ENCODE data around the gene PIGU. TPM values are rescaled to one million over a fixed set of nuclear protein-coding genes. Genes with fewer than 3 reads are reported as not detected.

Gene PIGU
- total and polyA plus RNA-seq, 9 of the 15 experiments (the other 6 are each of a cell fraction or from before 2014, with no cell fraction given), result 6.5 to 100 (median 28.1) TPM

DNA sequence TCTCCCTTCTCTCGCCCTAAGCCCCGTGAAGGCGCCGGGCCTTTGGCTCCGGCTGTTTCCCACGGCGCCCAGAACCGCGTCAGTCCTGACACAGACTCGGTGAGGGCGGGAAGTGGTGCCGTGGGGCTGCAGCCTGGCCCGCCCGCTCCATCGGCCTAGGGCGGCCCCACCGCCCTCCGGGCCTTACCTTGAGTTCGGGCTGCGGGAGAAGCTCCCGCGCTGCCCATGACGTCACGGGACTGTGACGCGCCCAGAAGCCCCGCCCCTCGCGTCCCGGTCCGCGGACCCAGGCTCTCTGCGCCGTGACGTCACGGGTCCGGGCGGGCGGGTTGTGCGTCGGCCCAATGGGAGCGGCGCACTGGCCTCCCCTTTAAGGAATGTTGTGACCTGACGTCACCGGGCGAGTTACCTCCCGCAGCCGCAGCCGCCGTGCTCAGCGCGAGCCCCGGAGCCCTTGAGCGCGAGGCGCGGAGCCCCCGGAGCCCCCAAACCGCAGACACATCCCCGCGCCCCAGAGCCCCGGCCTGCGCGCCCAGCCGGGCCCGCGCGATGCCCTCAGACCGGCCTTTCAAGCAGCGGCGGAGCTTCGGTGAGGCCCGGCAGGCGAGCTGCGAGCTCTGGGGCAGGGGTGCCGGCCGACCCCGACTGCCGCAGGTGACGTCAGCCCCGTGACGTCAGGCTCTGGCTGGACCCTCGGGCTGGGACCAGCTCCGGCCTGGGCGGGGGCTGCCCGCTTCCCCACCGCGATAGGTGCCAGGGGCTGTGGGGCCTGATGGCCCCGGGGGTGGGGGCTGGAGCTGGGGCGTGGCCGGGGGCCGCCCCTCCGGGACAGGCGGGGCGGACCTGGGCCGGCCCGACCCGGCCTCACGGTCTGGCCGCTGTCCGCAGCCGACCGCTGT, 118.3 kb downstream of the PIGU start, which contains the start of gene MAP1LC3A:
TSS of gene MAP1LC3A (plus strand) at position 399 of the 899 bp plus-strand sequence. CDS start at position 550, 151 bp downstream.
- no TSS peak for BruUV-seq (replicated peaks)
- POLR2A ChIA-PET, result interaction anchor here (0.7 to 1.2 kb wide), 2 partner anchors 10 to 17 kb away, joined by 6 to 7 read pairs; no protein-coding TSS in a partner anchor
- Histone ChIP-seq H3K79me2 (ENCODE audit: control insufficient read depth, insufficient read depth, low read length) (no peaks in the 10 kb centered on the region), H3K27me3 (ENCODE audit: control insufficient read depth in 2 of 2, insufficient read depth in 2 of 2, low read length in 2 of 2) (no peaks in the 10 kb centered on the region), H3K36me3 (ENCODE audit: control insufficient read depth, insufficient read depth, low read length) (peaks cover 11% of the 10 kb centered on the region; the same call in 1 of the 3 replicates), H4K20me1 (replicated peaks; ENCODE audit: control insufficient read depth, insufficient read depth, low read length) (no peaks in the 10 kb centered on the region), H3K27ac (ENCODE audit: extremely low read depth, low read depth, low read length) (peak within 1 kb of the TSS; percentile 54; the same call in 2 of the 3 replicates), H3K4me2 (ENCODE audit: insufficient read depth, low read length) (peak within 1 kb of the TSS; percentile 46; the same call in 1 of the 2 replicates), H2AFZ (ENCODE audit: low read depth, low read length) (0 out of 2 replicates have a peak within 1 kb of the TSS, but pooled peaks have one; percentile 50), H3K9me3 (replicated peaks; ENCODE audit: control insufficient read depth, insufficient read depth, low read depth, low read length) (no peaks in the 10 kb centered on the region), H3K4me1 (replicated peaks in 1 of 2; ENCODE audit: control insufficient read depth in 2 of 2, insufficient read depth in 2 of 2, low read length in 2 of 2) (peaks cover 2 to 19% of the 10 kb centered on the region in 2 experiments; a peak in 3 of 5 replicates), H3K9me1 (ENCODE audit: control insufficient read depth, insufficient read depth, low read length) (no peaks in the 10 kb centered on the region), H3K9ac (ENCODE audit: insufficient read depth in 1 of 2, low read depth in 2 of 2, low read length in 2 of 2) (peak within 1 kb of the TSS; percentile 46 to 87), H3K4me3 (peak within 1 kb of the TSS; percentile 34)
- FAIRE-seq (no peak), ATAC-seq (peak; percentile 70), DNase-seq (ENCODE audit: extremely low read depth in 1 of 4, low spot score in 3 of 4) (peak; percentile 57 to 68 (median 62))
- intact Hi-C loops (cut with micrococcal nuclease) (no loop called here), in situ Hi-C loops (cut with MboI) (no loop called here)
- peak; percentile 29; the same call in 1 of the 2 replicates for TF ChIP-seq CXXC5 (CRISPR knock-in tag; IDR thresholded peaks at IDR 0.05)
- peak; percentile 83 for TF ChIP-seq CREB1 (IDR thresholded peaks at IDR 0.05)
- TF ChIP-seq CREB1 (CRISPR knock-in tag; IDR thresholded peaks at IDR 0.05), result no peak
- TF ChIP-seq SAFB2 (IDR thresholded peaks at IDR 0.05; ENCODE audit: borderline replicate concordance, low read depth, low read length, severe bottlenecking), result no peak
- no peak for TF ChIP-seq ZNF764 (CRISPR knock-in tag; IDR thresholded peaks at IDR 0.05; ENCODE audit: low read depth)
- TF ChIP-seq, protein P1, sequence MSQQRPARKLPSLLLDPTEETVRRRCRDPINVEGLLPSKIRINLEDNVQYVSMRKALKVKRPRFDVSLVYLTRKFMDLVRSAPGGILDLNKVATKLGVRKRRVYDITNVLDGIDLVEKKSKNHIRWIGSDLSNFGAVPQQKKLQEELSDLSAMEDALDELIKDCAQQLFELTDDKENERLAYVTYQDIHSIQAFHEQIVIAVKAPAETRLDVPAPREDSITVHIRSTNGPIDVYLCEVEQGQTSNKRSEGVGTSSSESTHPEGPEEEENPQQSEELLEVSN (IDR thresholded peaks at IDR 0.05; ENCODE audit: borderline replicate concordance in 1 of 2, extremely low read depth in 1 of 2, insufficient read depth in 1 of 2, insufficient read length in 1 of 2, low read depth in 1 of 2, low read length in 1 of 2, poor library complexity in 1 of 2, severe bottlenecking in 1 of 2), result peak in 1 of 2 experiments; percentile 35
- TF ChIP-seq, protein P2, sequence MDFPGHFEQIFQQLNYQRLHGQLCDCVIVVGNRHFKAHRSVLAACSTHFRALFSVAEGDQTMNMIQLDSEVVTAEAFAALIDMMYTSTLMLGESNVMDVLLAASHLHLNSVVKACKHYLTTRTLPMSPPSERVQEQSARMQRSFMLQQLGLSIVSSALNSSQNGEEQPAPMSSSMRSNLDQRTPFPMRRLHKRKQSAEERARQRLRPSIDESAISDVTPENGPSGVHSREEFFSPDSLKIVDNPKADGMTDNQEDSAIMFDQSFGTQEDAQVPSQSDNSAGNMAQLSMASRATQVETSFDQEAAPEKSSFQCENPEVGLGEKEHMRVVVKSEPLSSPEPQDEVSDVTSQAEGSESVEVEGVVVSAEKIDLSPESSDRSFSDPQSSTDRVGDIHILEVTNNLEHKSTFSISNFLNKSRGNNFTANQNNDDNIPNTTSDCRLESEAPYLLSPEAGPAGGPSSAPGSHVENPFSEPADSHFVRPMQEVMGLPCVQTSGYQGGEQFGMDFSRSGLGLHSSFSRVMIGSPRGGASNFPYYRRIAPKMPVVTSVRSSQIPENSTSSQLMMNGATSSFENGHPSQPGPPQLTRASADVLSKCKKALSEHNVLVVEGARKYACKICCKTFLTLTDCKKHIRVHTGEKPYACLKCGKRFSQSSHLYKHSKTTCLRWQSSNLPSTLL (IDR thresholded peaks at IDR 0.05), result no peak
- peak; percentile 65; the same call in 1 of the 2 replicates for TF ChIP-seq ATF7 (IDR thresholded peaks at IDR 0.05)
- TF ChIP-seq ATF1 (CRISPR knock-in tag; IDR thresholded peaks at IDR 0.05), result no peak; the same call in 1 of the 2 replicates
- peak; percentile 95 for TF ChIP-seq ATF1 (tag; IDR thresholded peaks at IDR 0.05)
- TF ChIP-seq CREM (IDR thresholded peaks at IDR 0.05; ENCODE audit: low read depth), result peak; percentile 86
- peak; percentile 58 for TF ChIP-seq POLR2G (IDR thresholded peaks at IDR 0.05; ENCODE audit: low read depth, low read length)
- 0 out of 2 replicates have a peak, but pooled peaks have one; percentile 31 for TF ChIP-seq RBFOX2 (IDR thresholded peaks at IDR 0.05; ENCODE audit: low read depth, low read length)
- TF ChIP-seq, protein P3, sequence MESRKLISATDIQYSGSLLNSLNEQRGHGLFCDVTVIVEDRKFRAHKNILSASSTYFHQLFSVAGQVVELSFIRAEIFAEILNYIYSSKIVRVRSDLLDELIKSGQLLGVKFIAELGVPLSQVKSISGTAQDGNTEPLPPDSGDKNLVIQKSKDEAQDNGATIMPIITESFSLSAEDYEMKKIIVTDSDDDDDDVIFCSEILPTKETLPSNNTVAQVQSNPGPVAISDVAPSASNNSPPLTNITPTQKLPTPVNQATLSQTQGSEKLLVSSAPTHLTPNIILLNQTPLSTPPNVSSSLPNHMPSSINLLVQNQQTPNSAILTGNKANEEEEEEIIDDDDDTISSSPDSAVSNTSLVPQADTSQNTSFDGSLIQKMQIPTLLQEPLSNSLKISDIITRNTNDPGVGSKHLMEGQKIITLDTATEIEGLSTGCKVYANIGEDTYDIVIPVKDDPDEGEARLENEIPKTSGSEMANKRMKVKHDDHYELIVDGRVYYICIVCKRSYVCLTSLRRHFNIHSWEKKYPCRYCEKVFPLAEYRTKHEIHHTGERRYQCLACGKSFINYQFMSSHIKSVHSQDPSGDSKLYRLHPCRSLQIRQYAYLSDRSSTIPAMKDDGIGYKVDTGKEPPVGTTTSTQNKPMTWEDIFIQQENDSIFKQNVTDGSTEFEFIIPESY (CRISPR knock-in tag; IDR thresholded peaks at IDR 0.05), result peak; percentile 62; the same call in 1 of the 2 replicates
- CTCF ChIA-PET (ENCODE audit: low intra/inter-chr PET ratio), result no interaction called here
- 79% methylated on average over 34 of the region's 103 CpGs for WGBS (ENCODE audit: insufficient coverage, low coverage, missing lambda C conversion rate)

Measured in K562 (cell line).